ENCODE data around the gene CCDC70.

Gene CCDC70

GRCh38 chr13:51861723-51862300 is at the start of gene CCDC70:
Gene CCDC70 (plus strand): TSS chr13:51861969. CDS start chr13:51865412, 3,443 bp downstream.
- no peak for TF ChIP-seq CTCF (IDR thresholded peaks at IDR 0.05; ENCODE audit: low read length, missing control alignments)
- no peak within 1 kb of the TSS for H3K4me3 ChIP-seq (replicated peaks; ENCODE audit: low read depth, low read length)
- peak; percentile 31 for DNase-seq (ENCODE audit: low read depth)

GRCh38 chr13:51814071-51814470 is 47.7 kb upstream of the CCDC70 start:
- no peak for DNase-seq (ENCODE audit: low read depth)
- H3K4me3 ChIP-seq (replicated peaks; ENCODE audit: low read depth, low read length): no peak overlapping the region
- TF ChIP-seq CTCF (IDR thresholded peaks at IDR 0.05; ENCODE audit: low read length, missing control alignments): no peak

GRCh38 chr13:51814825-51815650 is 46.7 kb upstream of the CCDC70 start:
- peak; percentile 96 for TF ChIP-seq CTCF (IDR thresholded peaks at IDR 0.05; ENCODE audit: low read length, missing control alignments)
- peak overlapping the region; percentile 41 for H3K4me3 ChIP-seq (replicated peaks; ENCODE audit: low read depth, low read length)
- DNase-seq (ENCODE audit: low read depth): peak; percentile 71

GRCh38 chr13:51815848-51816247 is 45.9 kb upstream of the CCDC70 start:
- no peak for TF ChIP-seq CTCF (IDR thresholded peaks at IDR 0.05; ENCODE audit: low read length, missing control alignments)
- H3K4me3 ChIP-seq (replicated peaks; ENCODE audit: low read depth, low read length): no peak overlapping the region
- no peak for DNase-seq (ENCODE audit: low read depth)

GRCh38 chr13:51816604-51817249 is 45.0 kb upstream of the CCDC70 start:
- DNase-seq (ENCODE audit: low read depth): no peak
- no peak overlapping the region for H3K4me3 ChIP-seq (replicated peaks; ENCODE audit: low read depth, low read length)
- no peak for TF ChIP-seq CTCF (IDR thresholded peaks at IDR 0.05; ENCODE audit: low read length, missing control alignments)

- no peak overlapping the region for H3K4me3 ChIP-seq (replicated peaks; ENCODE audit: low read depth, low read length)
- no peak for TF ChIP-seq CTCF (IDR thresholded peaks at IDR 0.05; ENCODE audit: low read length, missing control alignments)
- DNase-seq (ENCODE audit: low read depth): no peak
Measured at GRCh38 chr13:51817717-51818116, 44.1 kb upstream of the CCDC70 start.

All from fibroblast of pulmonary artery (primary cell).